ENCODE results near the gene KCNC1. TPM values are rescaled to one million over a fixed set of nuclear protein-coding genes. Genes with fewer than 3 reads are reported as not detected.

Gene KCNC1
- polyA plus RNA-seq, 3 donors, result 0.03 TPM; not detected in 2

- no peak overlapping the region for H3K27ac ChIP-seq (ENCODE audit: low read depth, low read length)
- WGBS, 3 donors, result 90 to 92% (median 92%) methylated on average over 8 of the region's 8 CpGs
These were observed 31.4 kb downstream of the KCNC1 start for GRCh38 chr11:17766073-17766359.

GRCh38 chr11:17766590-17766989 lies 32.0 kb downstream of the KCNC1 start:
- no peak overlapping the region for H3K27ac ChIP-seq (ENCODE audit: low read depth, low read length)
- 65 to 84% (median 80%) methylated on average over 5 of the region's 5 CpGs for WGBS, 3 donors

- H3K27ac ChIP-seq (ENCODE audit: low read depth, low read length), result no peak overlapping the region
- WGBS, 3 donors, result 80 to 84% (median 81%) methylated on average over 7 of the region's 7 CpGs
These were observed 32.8 kb downstream of the KCNC1 start for GRCh38 chr11:17767301-17767885.

- H3K27ac ChIP-seq (ENCODE audit: low read depth, low read length), result no peak overlapping the region
- WGBS, 3 donors, result 84 to 90% (median 89%) methylated on average over 2 of the region's 2 CpGs
These were observed 33.3 kb downstream of the KCNC1 start for GRCh38 chr11:17767914-17768313.

GRCh38 chr11:17768547-17768946 lies 34.0 kb downstream of the KCNC1 start:
- WGBS, 3 donors, result 88 to 91% (median 89%) methylated on average over 6 to 7 of the region's 7 CpGs

GRCh38 chr11:17769218-17769617 lies 34.6 kb downstream of the KCNC1 start:
- whole genome bisulfite sequencing, 3 donors, result 100% methylated on average over 1 of the region's 1 CpG
- H3K27ac ChIP-seq (ENCODE audit: low read depth, low read length), result no peak overlapping the region

More at GRCh38 chr11:17768547-17768946, 34.0 kb downstream of the KCNC1 start:
- no peak overlapping the region for H3K27ac ChIP-seq (ENCODE audit: low read depth, low read length)

GRCh38 chr11:17770048-17770652 lies 35.6 kb downstream of the KCNC1 start:
- no peak overlapping the region for H3K27ac ChIP-seq (ENCODE audit: low read depth, low read length)
- WGBS, 3 donors, result 42 to 82% (median 76%) methylated on average over 9 of the region's 9 CpGs

- no peak overlapping the region for H3K27ac ChIP-seq (ENCODE audit: low read depth, low read length)
These were observed 36.3 kb downstream of the KCNC1 start for GRCh38 chr11:17770917-17771316.

GRCh38 chr11:17771415-17771814 lies 36.8 kb downstream of the KCNC1 start:
- WGBS, 3 donors, result 93 to 97% (median 93%) methylated on average over 17 of the region's 17 CpGs
- no peak overlapping the region for H3K27ac ChIP-seq (ENCODE audit: low read depth, low read length)

GRCh38 chr11:17771841-17772401 lies 37.3 kb downstream of the KCNC1 start:
- WGBS, 3 donors, result 97 to 98% (median 97%) methylated on average over 37 of the region's 37 CpGs

GRCh38 chr11:17772704-17773600 lies 38.4 kb downstream of the KCNC1 start:
- WGBS, 3 donors, result 91 to 94% (median 92%) methylated on average over 31 of the region's 31 CpGs
- H3K27ac ChIP-seq (ENCODE audit: low read depth, low read length), result no peak overlapping the region

More at GRCh38 chr11:17771841-17772401, 37.3 kb downstream of the KCNC1 start:
- H3K27ac ChIP-seq (ENCODE audit: low read depth, low read length), result no peak overlapping the region

- 92 to 95% (median 95%) methylated on average over 6 of the region's 6 CpGs for WGBS, 3 donors
- H3K27ac ChIP-seq (ENCODE audit: low read depth, low read length), result no peak overlapping the region
These were observed 39.1 kb downstream of the KCNC1 start for GRCh38 chr11:17773674-17774073.

- WGBS, 3 donors, result 84 to 90% (median 87%) methylated on average over 12 of the region's 12 CpGs
- H3K27ac ChIP-seq (ENCODE audit: low read depth, low read length), result no peak overlapping the region
These were observed 39.9 kb downstream of the KCNC1 start for GRCh38 chr11:17774232-17775034.

- no peak overlapping the region for H3K27ac ChIP-seq (ENCODE audit: low read depth, low read length)
- WGBS, 3 donors, result 92 to 97% (median 93%) methylated on average over 3 of the region's 3 CpGs
These were observed 40.4 kb downstream of the KCNC1 start for GRCh38 chr11:17775035-17775348.

GRCh38 chr11:17775507-17776211 lies 41.1 kb downstream of the KCNC1 start:
- no peak overlapping the region for H3K27ac ChIP-seq (ENCODE audit: low read depth, low read length)
- 77 to 90% (median 85%) methylated on average over 17 to 18 of the region's 18 CpGs for WGBS, 3 donors

- WGBS, 3 donors, result 69 to 83% (median 82%) methylated on average over 15 of the region's 15 CpGs
- no peak overlapping the region for H3K27ac ChIP-seq (ENCODE audit: low read depth, low read length)
These were observed 41.8 kb downstream of the KCNC1 start for GRCh38 chr11:17776212-17776875.

GRCh38 chr11:17777086-17777737 lies 42.6 kb downstream of the KCNC1 start:
- H3K27ac ChIP-seq (ENCODE audit: low read depth, low read length), result no peak overlapping the region
- 85 to 88% (median 87%) methylated on average over 16 of the region's 16 CpGs for WGBS, 3 donors
